Stromal cell of bone marrow (primary cell): Measurements from ENCODE around the gene CRACR2B.

ENCODE experiments used
- DNase-seq: peaks from one replicate; pipeline ENCODE4 v3.0.0-alpha.2; 2012; ENCODE audit warnings: low read depth

The CRACR2B gene

DNA sequence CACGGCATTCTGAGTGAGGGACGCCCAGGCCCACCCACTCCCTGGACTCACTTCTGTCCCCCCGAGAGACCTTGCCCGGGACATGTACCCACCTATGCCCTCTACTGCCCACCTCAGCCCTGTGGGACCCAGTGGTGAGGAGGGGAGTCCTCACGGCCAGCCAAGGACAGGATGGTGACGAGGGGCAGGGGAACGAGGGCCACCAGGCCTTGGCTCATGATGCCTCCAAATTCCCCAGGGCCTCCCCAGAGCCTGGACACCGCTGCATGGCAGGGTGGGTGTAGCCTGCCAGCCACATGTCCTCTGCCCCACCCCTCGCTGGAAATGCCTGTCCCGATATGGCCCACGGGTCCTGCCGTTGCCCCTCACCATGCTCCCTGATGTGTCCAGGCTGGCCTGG lies 41.1 kb downstream of the CRACR2B start:
- no peak for DNase-seq

DNA sequence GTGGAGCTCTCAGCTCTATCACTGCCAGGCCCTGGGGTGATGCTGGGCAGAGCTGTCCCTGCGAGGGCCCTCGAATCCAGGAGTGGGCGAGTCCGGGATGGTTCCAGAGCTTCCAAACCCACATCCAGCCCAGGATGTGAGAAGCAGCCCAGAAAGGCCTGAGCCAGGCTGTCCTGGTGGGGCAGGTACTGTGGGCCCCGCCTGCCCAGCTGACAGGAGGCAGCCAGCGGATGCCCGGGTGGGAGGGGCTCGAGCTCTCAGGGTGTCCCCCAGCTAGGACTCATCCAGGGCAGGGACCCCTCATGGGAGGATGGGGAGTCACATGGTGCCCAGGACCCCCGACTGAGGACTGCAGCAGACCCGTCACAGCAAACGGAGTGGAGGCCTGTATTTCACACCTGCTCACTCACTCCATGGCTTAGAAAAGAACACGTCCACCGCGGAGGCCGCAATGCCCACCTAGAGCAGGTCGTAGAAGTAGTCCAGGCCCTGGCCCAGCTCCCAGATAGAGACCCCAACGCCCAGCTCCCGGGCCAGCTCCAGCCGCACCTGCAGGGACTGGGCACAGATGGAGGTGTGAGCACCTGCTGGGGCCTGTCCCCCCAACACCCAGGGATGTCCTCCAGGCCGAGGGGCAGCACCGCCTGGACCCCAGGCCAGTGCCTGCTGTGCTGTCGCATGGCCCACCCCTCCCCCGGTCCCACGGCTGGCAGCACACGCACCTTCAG lies 41.8 kb downstream of the CRACR2B start:
- DNase-seq = no peak

DNA sequence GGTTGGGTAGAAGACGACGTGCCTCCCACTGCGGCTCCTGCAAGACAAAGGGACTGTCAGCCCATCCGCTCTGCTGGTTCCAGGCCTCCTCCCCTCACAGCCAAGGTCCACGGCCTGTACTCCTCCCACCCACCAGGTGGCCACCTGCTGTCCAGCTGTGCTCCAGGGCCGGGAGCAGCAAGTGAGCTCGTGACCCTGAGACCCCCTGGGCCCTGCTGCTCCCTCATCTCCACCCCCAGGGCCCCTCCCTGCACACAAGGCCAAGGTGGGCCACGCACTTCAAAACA lies 42.4 kb downstream of the CRACR2B start:
- DNase-seq = no peak

DNA sequence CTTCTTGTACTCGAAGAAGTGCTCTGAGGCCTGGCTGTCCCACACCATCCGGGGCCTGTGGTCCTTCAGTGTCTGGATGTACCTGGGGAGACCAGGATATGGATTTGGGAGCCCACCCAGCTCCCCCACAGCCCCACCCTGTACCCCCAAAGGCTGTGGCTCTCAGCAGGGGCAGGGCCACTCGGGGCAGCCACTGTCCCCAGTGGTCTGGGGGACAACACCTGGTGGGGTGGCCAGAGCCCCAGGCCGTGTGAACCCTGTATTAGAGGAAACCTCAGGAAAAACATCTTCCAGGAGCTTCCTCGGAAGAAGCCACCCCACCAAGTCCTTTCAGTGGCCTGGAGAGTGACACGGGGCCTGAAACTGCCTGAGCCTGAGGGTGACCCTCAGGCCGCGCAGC lies 42.7 kb downstream of the CRACR2B start:
- DNase-seq = no peak

DNA sequence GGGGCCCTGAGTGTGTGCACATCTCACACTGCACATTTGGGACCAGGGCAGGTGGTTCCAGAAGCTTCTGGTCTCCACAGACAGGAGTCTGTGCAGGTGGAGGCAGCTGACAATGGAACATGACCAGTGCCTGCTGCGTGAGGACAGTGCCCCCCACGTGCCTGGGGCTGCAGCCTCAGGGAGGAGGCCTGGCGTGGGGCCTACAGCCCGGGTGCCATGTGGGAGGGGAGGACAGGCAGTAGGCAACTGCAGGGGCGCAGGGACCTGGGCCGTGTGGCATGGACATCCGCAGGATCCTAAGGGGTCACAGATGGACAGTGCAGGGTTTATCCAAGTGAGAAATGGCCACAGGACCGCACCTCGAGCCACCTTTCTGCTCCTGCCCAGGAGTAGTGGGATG lies 43.8 kb downstream of the CRACR2B start:
- DNase-seq = no peak

DNA sequence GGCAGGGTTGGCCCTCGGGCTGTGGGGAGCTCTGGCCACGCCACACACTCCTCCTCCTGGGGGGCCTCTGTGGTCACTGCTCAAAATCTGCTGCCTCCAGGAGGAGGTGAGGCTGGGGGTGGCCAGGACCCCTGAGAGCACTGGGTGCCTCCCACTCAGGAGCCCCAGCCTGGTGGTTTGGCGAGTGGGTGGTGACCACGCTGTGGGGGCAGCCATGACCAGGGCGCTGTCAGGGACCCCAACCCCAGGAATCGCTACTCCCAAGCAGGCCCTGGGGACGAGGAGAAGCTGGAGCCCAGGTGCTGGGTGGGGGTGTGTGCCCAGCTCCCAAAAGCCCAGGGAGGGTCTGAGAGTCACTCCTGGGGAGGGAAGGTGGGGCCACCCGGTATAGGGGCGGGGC lies 45.1 kb downstream of the CRACR2B start:
- no peak for DNase-seq

DNA sequence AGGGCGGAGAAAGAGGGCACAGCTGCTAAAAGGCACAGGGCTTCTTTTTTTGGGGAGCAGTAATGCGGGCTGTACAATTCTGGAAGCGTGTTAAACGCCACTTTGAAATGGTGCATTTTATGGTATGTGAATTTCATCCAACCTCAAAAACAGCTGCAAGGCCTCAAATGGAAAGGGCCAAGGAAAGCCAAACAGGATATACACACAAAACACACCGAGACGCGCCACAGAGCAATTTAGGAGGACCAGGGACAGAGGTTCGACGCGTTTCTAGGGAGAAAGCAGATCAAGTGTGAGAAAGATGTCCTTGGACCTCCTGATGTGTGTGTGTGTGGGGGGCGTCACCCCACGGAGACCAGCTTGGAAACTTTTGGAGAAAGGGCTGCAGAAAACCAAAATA lies 46.0 kb downstream of the CRACR2B start:
- DNase-seq = no peak

DNA sequence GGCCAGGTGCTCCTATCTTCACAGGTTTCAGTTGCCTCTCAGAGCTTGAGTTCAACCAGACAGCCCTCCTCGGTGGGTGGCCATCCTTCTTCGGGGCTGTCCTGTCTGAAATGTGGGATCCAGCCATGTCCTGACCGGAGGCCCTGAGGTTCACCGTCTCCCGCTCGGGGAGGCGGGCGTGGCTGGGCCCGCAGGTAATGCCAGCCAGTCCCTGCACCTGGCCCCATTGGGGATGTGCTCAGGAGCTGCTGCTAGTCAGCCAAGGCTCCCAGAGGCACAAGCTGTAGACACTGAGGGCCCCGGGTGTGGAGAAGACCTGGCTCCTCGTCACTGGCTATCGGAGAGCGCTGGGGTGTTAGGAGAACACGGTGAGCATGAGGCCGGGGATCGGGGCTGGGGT lies 47.5 kb downstream of the CRACR2B start:
- DNase-seq = no peak

DNA sequence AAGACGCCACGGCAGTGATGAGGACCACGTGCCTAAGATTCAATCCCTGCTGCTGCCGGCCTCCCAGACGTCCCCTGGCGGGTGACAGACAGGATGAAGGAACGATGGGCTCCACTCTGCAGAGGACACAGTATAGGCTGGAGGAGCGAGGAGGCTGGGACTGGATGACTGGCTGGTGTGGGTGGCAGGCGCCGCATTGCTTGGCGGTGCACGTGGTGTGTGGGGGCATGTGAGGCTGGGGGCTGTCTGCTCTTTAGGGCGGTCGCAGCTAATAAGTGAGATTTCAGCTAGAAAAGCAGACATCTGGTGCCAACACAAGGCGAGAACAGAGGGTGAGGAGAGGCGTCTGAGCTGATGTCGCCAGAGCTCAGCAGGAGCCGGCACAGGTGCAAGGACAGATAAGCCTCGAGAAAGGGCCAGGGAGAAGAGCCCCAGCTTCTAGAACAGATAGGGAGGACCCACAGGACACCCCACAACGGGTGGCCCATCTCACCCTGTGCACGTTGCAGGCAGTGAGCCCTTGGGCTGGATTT lies 48.1 kb downstream of the CRACR2B start:
- no peak for DNase-seq

DNA sequence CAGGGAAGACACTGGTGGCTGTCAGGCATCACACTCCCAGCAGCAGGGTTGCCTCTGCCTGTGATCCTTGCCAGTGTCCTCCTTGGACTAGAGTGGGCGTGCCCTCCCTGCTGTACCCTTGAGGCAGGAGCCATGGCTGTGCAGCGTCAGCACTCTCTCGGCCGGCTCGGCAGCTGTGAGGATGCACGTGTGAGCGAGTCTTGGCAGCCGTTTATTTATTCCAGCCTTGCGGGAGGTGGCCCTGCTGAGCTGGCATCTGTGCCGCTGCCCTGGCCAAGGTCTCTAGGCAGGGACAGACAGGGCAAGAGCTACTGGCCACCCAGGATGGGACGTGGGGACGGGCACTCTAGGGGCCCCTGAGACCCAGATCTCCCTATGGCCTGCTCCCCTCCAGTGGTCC lies 48.8 kb downstream of the CRACR2B start:
- no peak for DNase-seq

DNA sequence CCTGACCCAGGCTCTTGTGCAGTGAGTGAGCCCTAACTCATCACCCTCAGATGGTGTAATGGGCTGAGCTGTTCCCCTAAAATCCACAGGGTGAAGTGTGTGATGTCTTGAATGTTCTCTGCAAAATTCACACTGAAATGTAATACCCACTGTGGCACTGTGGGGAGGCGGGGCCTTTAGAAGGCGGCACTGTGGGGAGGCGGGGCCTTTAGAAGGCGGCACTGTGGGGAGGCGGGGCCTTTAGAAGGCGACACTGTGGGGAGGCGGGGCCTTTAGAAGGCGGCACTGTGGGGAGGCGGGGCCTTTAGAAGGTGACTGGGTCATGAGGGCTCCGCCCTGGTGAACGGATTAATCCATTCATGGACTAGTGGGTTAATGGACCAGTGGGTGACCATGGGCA lies 49.8 kb downstream of the CRACR2B start:
- no peak for DNase-seq

DNA sequence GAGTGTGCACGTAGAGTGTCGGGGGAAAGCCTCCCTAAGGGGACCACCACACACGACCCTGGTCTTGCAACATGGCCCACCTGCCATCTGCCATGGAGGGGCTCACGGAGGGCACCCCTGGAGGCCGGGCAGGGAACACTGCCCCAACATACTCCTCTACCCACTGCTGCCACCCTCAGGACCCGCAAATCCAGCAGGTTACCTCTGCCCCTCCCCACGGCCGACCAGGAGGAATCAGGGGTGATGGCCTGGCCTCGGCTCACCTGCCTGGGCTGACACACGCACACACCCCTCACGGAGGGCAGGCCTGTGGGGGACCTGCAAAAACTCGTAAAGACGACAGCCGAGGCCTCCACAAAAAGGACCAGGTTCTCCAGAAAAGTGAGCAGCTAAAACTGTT lies 52.7 kb downstream of the CRACR2B start:
- DNase-seq = no peak
